OCI-LY3 (cell line): ENCODE results near the gene BATF2.

ENCODE experiments used
- EZH2phosphoT487 ChIP-seq: fragments of 200-600 bp; shearing (Covaris generic); IDR thresholded peaks from 2 replicates; pipeline ENCODE4 v1.6.1; 2018; ENCODE audit warnings: antibody characterized with exemption, mixed run types, low read depth
- TF ChIP-seq, protein P1 (sequence below): fragments of 200-600, 300-600 bp; sonication (generic); IDR thresholded peaks from 2 replicates; pipeline ENCODE4 v1.5.1; 2014; ENCODE audit warnings: antibody characterized with exemption, low read length, low read depth

DNA sequence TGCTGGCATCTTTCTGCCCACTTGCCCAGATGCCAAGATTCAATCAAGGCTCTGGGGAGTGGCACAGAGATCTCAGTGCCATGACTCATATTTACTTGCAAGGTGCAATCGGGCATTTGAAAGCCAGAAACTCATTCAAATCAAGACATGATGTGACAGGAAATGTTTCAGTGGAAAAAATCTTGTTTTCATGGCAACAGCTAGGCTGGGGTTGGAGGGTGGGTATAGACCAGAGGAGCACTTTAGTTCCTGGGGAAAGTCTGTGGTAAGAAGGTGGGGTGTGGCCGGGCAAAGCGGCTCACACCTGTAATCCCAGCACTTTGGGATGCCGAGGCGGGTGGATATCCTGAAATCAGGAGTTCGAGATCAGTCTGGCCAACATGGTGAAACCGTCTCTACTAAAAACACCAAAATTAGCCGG, 26.0 kb downstream of the BATF2 start:
- TF ChIP-seq, protein P1, sequence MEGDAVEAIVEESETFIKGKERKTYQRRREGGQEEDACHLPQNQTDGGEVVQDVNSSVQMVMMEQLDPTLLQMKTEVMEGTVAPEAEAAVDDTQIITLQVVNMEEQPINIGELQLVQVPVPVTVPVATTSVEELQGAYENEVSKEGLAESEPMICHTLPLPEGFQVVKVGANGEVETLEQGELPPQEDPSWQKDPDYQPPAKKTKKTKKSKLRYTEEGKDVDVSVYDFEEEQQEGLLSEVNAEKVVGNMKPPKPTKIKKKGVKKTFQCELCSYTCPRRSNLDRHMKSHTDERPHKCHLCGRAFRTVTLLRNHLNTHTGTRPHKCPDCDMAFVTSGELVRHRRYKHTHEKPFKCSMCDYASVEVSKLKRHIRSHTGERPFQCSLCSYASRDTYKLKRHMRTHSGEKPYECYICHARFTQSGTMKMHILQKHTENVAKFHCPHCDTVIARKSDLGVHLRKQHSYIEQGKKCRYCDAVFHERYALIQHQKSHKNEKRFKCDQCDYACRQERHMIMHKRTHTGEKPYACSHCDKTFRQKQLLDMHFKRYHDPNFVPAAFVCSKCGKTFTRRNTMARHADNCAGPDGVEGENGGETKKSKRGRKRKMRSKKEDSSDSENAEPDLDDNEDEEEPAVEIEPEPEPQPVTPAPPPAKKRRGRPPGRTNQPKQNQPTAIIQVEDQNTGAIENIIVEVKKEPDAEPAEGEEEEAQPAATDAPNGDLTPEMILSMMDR = no peak
- no peak for TF ChIP-seq EZH2phosphoT487
